HUES48 (cell line): ENCODE data around the gene NARF.
"Not testable (repeated sequence)": the region's sequence is repeated elsewhere in the genome, so short reads cannot be mapped to it uniquely, and the experiment has no call there.

Experiments
- H3K27ac ChIP-seq: one replicate; pipeline ENCODE4 v1.7.0; 2013; ENCODE audit warnings: low read depth, low read length, inconsistent platforms
- H3K27me3 ChIP-seq: 2 replicates; pipeline ENCODE4 v1.6.1; 2013; ENCODE audit warnings: mild to moderate bottlenecking, low read length; ENCODE audit not compliant: control insufficient read depth, insufficient read depth
- H3K36me3 ChIP-seq: 2 replicates; pipeline ENCODE4 v1.6.1; 2013; ENCODE audit warnings: low read length; ENCODE audit not compliant: control insufficient read depth, insufficient read depth
- H3K4me1 ChIP-seq: 2 replicates; pipeline ENCODE4 v1.6.1; 2013; ENCODE audit warnings: mild to moderate bottlenecking, low read length; ENCODE audit not compliant: control insufficient read depth, insufficient read depth
- H3K4me3 ChIP-seq: 2 replicates; pipeline ENCODE4 v1.5.1; 2013; ENCODE audit warnings: mild to moderate bottlenecking, low read depth, low read length
- H3K9ac ChIP-seq: 2 replicates; pipeline ENCODE4 v1.6.1; 2013; ENCODE audit warnings: mild to moderate bottlenecking, low read depth, low read length, moderate library complexity
- H3K9me3 ChIP-seq: 2 replicates; pipeline ENCODE4 v1.6.1; 2013; ENCODE audit warnings: low read length; ENCODE audit not compliant: control insufficient read depth, insufficient read depth

NARF gene

DNA sequence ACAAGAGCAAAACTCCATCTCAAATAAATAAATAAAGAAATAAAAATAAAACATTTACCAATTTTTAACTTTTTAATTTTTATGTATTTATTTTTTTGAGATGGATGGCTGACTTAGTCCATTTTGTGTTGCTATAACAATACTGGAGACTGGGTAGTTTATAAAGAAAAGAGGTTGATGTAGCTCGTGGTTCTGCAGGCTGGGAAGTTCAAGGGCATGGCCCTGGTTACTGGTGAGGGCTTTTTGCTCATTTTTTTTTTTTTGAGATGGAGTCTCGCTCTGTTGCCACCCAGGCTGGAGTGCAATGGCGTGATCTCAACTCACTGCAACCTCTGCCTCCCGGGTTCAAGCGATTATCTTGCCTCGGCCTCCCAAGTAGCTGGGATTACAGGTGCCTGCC lies 46.8 kb downstream of the NARF start:
- Histone ChIP-seq H3K36me3 (no peaks in the 10 kb centered on the region), H3K9ac (no peak overlapping the region), H3K9me3 (no peaks in the 10 kb centered on the region), H3K27ac (no peak overlapping the region), H3K4me1 (no peaks in the 10 kb centered on the region), H3K4me3 (no peak overlapping the region), H3K27me3 (no peaks in the 10 kb centered on the region)

DNA sequence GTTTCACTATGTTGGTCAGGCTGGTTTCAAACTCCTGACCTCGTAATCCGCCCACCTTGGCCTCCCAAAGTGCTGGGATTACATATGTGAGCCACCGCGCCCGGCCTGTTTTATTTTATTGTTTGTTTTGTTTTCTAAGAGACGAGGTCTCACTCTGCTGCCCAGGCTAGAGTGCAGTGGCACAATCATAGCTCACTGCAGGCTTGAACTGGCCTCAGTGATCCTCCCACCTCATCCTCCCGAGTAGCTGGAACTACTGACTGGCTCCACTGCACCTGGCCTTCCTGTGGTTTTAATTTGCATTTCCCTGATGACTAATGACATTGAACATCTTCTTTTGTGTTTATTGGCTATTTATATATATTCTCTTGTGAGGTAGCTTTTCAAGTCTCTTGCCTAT lies 47.9 kb downstream of the NARF start:
- H3K4me3 ChIP-seq, H3K9ac ChIP-seq, H3K9me3 ChIP-seq, H3K27me3 ChIP-seq, H3K27ac ChIP-seq, H3K4me1 ChIP-seq, H3K36me3 ChIP-seq: not testable (repeated sequence)

GRCh38 chr17:82507631-82508175 lies 49.2 kb downstream of the NARF start:
- Histone ChIP-seq H3K27ac (no peak overlapping the region), H3K4me3 (no peak overlapping the region), H3K27me3 (no peaks in the 10 kb centered on the region), H3K9ac (no peak overlapping the region), H3K4me1 (no peaks in the 10 kb centered on the region), H3K9me3 (no peaks in the 10 kb centered on the region), H3K36me3 (no peaks in the 10 kb centered on the region)

GRCh38 chr17:82511642-82512041 lies 53.1 kb downstream of the NARF start:
- not testable (repeated sequence) for H3K4me1 ChIP-seq, H3K27ac ChIP-seq, H3K27me3 ChIP-seq, H3K9ac ChIP-seq, H3K36me3 ChIP-seq, H3K4me3 ChIP-seq, H3K9me3 ChIP-seq

GRCh38 chr17:82513864-82514263 lies 55.3 kb downstream of the NARF start:
- not testable (repeated sequence) for H3K27ac ChIP-seq, H3K36me3 ChIP-seq, H3K4me1 ChIP-seq, H3K27me3 ChIP-seq, H3K9me3 ChIP-seq, H3K4me3 ChIP-seq, H3K9ac ChIP-seq

DNA sequence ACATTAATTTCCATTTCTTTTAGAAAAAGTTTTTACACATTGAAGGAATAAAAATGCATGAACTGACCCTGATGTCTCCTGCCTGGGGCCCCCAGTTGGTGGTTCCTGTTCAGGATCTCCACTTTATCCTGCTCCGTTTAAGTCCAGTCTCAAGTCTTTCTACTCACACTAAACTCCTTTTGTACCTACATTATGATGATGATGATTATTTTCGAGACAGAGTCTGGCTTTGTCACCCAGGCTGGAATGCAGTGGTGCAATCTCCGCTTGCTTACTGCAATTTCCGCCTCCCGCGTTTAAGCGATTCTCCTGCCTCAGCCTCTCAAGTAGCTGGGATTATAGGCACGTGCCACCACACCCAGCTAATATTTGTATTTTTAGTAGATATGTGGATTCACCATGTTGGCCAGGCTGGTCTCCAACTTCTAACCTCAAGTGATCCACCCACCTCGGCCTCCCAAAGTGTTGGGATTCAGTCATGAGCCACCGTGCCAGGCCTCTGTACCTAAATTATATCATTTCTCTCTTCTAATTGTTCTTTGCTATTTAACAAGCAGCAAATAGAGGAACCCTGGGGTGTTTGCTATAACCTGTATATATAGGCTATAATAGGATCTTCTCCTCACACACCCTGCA lies 58.8 kb downstream of the NARF start:
- H3K27ac ChIP-seq = no peak overlapping the region
- no peak overlapping the region for H3K9ac ChIP-seq
- H3K9me3 ChIP-seq = no peaks in the 10 kb centered on the region
- no peaks in the 10 kb centered on the region for H3K36me3 ChIP-seq
- no peaks in the 10 kb centered on the region for H3K27me3 ChIP-seq
- H3K4me3 ChIP-seq = no peak overlapping the region
- H3K4me1 ChIP-seq = peaks cover 3% of the 10 kb centered on the region; the same call in 1 of the 2 replicates

DNA sequence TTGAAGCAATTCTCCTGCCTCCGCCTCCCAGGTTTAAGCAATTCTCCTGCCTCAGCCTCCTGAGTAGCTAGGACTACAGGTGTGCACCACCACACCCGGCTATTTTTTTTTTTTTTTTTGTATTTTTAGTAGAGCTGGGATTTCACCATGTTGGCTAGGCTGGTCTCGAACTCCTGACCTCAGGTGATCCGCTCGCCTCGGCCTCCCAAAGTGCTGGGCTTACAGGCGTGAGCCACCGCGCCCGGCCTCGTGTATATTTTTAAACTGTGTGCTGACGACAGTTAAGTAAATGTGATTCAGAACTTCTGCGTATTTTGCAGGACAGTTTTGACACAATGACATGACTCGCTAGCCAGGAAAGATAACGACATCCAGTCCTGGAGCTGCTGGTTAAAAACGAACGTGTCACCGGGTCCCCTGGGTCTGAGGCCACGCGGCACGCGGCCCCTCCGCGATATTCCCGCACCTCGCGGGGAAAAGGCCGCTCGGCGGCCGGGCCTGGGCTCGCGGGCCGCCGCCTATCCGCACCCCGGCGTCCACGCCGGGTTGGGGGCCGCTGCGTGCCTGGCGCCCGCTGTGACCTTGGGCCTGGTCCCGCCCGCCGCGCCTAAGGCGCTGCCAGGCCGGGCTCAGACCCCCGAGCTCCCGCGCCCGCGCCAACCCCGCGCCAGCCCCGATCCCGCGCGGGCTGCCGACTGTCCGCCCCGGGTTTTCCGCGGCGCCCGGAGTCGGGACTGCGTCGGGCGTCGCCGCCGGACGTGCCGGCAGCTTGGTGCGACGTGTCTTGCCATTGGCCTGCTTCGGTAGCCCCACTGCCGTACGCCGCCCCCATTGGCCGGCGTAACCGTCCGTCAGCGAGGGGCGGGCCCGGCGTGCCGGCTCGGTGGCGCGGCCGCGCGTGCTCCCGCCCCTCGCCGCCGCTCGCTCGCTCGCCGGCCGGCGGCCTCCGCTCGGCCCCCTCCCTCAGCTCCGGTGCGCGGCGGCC lies 60.6 kb downstream of the NARF start, which contains the start of gene FOXK2:
Gene FOXK2 (plus strand): TSS at position 907 of the 985 bp plus-strand sequence. CDS start 157 bp downstream, outside the sequence.
- Histone ChIP-seq H3K9me3 (no peaks in the 10 kb centered on the region), H3K27me3 (no peaks in the 10 kb centered on the region), H3K9ac (peak within 1 kb of the TSS; percentile 40; the same call in 1 of the 2 replicates), H3K36me3 (no peaks in the 10 kb centered on the region), H3K4me3 (peak within 1 kb of the TSS; percentile 90), H3K4me1 (peaks cover 3% of the 10 kb centered on the region; the same call in 1 of the 2 replicates), H3K27ac (peak within 1 kb of the TSS; percentile 32)

DNA sequence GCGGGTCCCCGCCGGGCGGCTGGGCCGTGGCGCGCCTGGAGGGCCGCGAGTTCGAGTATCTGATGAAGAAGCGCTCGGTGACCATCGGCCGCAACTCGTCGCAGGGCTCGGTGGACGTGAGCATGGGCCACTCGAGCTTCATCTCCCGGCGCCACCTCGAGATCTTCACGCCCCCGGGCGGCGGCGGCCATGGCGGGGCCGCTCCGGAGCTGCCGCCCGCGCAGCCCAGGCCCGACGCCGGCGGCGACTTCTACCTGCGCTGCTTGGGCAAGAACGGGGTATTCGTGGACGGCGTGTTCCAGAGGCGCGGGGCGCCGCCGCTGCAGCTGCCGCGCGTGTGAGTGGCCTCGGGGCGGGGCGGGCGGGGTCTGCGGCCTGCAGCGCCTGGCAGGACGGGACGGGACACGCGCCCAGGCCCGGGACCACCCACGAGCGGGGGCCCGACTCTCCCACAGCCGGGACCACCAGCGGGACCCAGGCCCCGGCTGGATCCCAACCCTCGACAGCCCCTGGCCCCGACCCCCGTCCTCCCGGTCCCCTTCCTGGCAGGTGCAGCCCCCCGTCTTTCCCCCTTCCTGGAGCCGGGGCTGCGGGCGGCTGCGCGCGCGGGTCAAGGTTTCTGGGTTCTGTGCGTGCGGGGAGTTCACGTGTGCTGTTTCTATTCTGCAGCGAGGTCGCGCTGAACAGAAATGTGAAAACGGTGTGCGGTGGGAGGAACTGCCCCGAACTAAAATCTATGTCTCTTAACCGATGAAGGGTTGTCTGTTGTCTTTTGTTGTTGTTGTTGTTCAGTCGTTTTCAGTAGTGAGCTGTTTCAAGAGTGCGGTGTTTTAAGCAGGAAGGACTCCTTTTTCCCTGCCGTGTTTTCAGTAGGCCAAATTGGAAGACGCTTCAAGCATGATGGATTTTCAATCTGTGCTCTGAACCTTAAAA lies 61.7 kb downstream of the NARF start:
- Histone ChIP-seq H3K27ac (peak overlapping the region; percentile 2), H3K4me1 (peaks cover 3% of the 10 kb centered on the region; the same call in 1 of the 2 replicates)

GRCh38 chr17:82524540-82524939 lies 66.0 kb downstream of the NARF start:
- Histone ChIP-seq H3K4me3 (no peak overlapping the region), H3K27me3 (no peaks in the 10 kb centered on the region), H3K4me1 (peaks cover 3% of the 10 kb centered on the region), H3K9ac (no peak overlapping the region), H3K36me3 (no peaks in the 10 kb centered on the region), H3K9me3 (no peaks in the 10 kb centered on the region), H3K27ac (no peak overlapping the region)

More for the DNA sequence above, 61.7 kb downstream of the NARF start:
- H3K36me3 ChIP-seq = no peaks in the 10 kb centered on the region
- H3K9ac ChIP-seq = peak overlapping the region; percentile 26; the same call in 1 of the 2 replicates
- H3K27me3 ChIP-seq = no peaks in the 10 kb centered on the region
- peak overlapping the region; percentile 90 for H3K4me3 ChIP-seq
- H3K9me3 ChIP-seq = no peaks in the 10 kb centered on the region

- H3K9me3 ChIP-seq = no peaks in the 10 kb centered on the region
- peaks cover 3% of the 10 kb centered on the region for H3K4me1 ChIP-seq
- H3K27ac ChIP-seq = no peak overlapping the region
- H3K36me3 ChIP-seq = no peaks in the 10 kb centered on the region
- no peak overlapping the region for H3K9ac ChIP-seq
- H3K27me3 ChIP-seq = no peaks in the 10 kb centered on the region
- no peak overlapping the region for H3K4me3 ChIP-seq
These were observed 67.2 kb downstream of the NARF start for GRCh38 chr17:82525712-82526111.
